GM21381 (cell line): Measurements from ENCODE around the gene POLE4.
A peak's percentile ranks its signal among the peaks of the same experiment; 100 is the strongest.

Experiments used
- ATAC-seq: cut with Tn5 transposase; IDR thresholded peaks from one replicate; pipeline ENCODE4 v1.9.1; 2021; ENCODE audit warnings: mild to moderate bottlenecking, moderate library complexity; ENCODE audit not compliant: unreplicated experiment

Gene POLE4

DNA sequence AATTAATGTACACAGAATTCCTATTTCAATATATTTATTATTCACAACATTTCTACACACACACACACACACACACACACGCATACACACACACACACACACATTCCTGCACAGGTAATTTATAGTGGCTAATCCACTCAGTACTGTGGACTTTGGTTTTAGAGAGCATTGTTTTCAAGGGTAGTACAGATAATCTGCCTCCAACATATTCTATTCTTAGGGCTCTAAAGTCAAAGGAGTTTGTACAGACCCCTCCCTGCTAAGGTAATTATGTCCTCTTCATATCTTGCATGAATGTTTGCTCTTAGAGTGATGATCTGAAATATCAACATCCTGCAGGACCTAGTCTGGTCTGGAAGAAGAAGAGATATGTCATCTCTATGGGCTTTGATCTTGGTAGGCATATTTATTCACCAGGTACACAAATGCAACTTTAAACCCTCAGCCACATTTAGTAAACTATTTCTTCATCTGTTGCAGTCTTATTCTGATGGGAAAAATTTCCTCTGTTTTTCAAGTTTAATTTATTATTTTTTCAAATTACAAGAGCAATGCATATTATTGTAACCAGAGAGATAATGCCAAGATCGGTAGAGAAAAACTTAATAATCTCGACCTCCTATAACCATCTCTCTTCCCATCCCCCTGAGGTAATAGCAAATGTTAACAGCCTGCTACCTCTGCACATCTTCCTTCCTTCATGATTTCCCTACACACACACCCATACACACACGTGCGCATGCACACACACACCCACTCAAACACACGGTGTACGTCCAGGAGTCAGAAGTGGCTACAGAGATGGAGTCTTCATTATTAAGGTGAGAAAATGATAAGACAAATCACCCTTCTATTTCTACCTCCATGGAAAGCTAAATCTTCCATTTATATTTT lies 18.3 kb upstream of the POLE4 start:
- ATAC-seq = no peak

DNA sequence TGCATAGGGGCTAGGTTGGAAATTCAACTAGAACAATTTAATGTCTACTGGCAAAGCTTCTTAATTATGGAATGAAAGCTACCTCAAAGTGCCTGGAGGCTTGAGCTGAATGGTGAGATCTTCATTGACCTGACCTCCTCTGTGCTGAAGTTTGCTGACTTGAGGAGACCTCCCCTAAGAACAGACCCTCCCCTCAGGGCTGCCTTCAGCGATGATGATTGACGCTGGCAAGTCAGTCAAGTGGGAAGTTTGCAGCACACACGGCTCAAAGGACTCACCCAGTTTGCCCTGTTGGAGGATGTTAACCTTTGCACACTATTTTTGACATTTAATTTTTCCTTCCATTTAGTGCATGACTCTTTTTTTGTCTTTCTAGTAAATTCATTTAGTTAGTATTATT lies 17.2 kb upstream of the POLE4 start:
- no peak for ATAC-seq

DNA sequence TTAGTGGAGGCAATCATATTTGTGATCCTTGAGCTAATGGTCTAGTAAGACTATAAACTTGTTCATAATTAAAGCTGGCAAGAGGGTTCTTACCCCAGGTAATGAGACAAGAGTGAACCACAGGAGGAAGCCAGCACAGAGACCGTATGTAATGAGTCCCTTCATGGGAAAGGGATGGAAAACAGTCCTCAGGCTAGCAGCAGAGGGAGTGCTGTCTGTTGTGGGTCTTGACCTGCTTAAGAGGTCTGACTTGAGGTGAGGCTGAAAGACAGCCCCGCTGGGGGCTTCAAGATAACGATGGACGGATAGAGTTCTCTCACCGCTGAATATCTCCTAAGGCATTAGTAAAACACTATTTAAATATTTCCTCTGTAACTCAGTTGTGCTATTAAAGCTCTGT lies 16.2 kb upstream of the POLE4 start:
- no peak for ATAC-seq

DNA sequence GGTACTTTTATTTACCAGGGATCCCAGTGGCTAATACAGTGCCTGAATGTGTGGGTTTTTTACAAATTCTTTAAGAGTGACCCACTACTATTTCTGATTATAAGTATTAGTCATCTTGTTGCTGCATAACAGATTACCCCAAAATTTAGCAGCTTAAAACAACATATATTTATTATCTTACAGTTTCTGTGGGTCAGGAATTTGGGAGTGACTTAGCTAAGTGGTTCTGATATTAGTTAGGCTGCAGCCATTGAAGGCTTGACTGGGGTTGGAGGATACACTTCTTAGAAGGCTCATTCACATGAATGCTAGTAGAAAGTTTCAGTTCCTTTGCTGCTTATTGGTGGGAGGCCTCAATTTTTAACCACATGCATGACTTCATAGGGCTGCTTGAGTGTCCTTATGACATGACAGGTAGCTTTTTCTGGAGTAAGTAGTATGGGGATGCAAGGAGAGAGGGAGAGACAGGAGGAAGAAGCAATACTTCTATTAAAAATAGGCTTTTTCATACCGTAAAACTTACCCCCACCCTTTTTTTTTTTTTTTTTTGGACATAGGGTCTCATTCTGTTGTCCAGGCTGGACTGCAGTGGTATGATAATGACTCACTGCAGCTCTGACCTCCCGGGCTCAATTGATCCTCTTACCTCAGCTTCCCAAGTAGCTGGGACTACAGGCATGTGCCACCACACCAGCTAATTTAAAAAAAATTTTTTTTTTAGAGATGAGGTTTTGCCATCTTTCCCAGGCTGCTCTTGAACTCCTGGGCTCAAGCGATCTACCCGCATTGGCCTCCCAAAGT lies 13.3 kb upstream of the POLE4 start:
- ATAC-seq = peak; percentile 100

DNA sequence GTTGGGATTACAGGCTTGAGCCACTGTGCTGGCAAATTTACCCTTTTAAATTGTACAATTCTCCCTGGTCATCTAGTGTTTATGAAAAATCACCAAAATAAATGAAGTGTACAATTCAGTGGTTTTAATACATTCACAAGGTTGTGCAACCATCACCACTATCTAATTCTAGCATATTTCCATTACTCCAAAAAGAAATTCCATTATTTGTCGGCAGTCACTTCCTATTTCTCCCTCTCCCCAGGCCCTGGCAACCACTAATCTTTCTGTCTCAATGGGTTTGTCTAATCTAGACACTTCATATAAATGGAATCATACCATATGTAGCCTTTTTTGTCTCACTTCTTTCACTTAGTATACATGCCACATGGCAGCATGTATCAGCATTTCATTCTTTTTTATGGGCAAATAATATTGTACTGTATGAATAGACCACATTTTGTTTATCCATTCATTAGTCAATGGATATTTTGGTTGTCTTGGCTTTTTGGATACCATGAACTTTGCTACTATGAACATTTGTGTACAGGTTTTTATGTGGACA lies 12.6 kb upstream of the POLE4 start:
- no peak for ATAC-seq

DNA sequence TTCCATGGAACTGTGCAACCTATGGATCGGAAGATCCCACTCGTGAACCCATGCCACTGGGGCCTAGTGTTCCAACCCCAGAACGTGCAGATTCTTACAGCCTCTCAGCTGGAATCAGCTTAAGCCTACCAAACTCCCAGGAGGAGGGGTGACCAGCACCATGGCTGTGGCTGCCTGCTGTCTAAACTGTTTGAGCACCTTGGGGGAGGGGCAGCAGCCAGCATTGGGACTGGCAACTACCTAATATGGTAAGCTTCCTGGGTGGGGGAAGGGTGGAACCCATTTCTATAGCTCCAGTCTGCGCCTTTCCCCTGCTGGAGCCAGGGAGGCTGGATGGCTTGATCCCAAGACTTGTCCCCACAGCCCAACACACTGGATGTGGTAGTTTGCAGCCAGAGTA lies 10.7 kb upstream of the POLE4 start:
- ATAC-seq = no peak

DNA sequence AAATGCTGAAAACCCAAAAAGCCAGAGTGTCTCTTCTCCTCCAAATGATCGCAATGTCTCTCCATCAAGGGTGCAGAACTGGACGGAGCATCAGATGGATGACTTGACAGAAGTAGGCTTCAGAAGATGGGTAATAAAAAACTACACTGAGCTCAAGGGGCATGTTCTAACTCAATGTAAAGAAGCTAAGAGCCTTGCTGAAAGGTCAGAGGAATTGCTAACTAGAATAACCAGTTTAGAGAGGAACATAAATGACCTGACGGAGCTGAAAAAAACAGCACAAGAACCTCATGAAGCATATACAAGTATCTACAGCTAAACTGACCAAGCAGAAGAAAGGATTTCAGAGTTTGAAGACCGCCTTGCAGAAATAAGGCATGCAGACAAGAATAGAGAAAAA lies 9.7 kb upstream of the POLE4 start:
- ATAC-seq = no peak

DNA sequence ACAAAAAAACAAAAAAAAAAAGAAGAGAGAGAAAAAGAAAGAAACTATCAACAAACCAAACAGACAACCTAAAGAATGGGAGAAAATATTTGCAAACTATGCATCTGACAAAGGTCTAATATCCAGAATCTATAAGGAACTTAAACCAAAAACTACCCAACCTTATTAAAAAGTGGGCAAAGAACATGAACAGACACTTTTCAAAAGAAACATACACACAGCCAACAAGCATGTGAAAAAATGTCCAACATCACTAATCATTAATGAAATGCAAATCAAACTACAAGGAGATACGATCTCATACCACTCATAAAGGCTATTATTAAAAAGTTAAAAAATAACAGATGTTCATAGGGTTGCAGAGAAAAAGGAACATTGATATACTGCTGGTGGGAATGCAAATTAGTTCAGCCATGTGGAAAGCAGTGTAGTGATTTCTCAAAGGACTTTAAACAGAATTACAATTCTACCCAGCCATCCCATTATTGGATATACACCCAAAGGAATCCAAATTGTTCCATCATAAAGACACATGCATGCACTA lies 7.2 kb upstream of the POLE4 start:
- no peak for ATAC-seq

DNA sequence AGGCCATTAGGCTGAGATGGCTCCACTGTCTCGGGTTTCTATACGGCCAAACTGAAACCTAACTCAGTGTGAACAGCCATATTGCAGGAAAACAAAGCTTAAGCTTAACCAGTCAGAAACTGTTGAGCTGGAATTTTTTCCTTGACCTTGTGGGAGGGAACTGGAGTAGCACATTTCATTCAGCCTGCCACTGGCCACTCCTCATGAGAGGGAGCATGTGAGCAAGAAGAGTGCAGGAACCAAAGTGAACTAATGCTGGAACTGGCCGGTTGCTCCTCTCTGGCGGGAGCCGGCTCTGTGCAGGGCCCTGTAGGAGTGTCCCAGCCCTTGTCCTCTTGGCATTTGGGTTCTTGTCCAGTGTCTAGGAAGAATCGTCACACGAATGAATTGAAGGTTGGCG lies 5.9 kb upstream of the POLE4 start:
- ATAC-seq = no peak

DNA sequence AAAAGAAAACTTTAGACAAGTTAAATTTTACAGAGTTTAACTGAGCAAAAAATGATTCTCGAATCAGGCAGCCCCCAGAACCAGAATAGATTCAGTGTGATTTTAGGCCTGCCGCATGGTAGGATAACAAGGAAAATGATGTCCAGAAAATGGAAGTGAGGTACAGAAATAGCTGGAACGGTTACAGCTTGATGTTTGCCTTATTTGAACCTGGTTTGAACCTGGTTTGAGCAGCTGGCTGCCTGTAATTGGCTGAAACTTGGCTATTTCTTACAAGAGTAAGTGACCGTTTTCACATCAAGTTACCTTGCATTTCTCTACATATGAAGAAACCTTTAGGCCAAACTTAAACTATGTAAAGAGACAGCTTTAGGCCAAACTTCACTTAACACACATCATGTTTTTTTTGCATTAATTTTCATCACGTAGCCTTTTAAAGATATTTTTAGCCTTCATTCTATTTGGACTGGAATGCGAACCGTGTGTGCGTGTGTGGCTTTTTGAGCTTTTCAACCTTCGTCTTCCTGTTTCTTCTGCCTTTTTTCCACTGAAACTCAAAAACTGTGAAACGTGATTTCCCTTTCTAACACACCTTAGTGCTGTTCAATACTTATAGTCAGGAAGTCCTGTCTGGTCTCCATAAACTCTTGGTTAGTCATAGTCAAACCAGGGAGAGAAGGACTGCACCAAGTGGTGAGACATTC lies 4.5 kb upstream of the POLE4 start:
- ATAC-seq = no peak

DNA sequence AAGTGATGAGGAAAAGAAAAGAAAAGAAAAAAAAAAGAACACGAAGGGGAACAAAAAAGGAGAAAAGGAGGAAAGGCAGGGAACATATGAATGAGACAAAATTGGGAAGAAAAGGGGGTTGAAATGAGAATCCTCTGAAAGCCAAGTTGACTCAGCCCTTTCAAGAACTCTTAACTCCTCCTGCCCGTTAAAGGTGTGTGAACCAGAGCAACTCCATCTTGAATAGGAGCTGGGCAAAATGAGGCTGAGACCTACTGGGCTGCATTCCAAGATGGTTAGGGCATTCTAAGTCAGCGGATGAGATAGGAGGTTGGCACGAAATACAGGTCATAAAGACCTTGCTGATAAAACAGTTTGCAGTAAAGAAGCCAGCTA lies 4.0 kb upstream of the POLE4 start:
- ATAC-seq = no peak

DNA sequence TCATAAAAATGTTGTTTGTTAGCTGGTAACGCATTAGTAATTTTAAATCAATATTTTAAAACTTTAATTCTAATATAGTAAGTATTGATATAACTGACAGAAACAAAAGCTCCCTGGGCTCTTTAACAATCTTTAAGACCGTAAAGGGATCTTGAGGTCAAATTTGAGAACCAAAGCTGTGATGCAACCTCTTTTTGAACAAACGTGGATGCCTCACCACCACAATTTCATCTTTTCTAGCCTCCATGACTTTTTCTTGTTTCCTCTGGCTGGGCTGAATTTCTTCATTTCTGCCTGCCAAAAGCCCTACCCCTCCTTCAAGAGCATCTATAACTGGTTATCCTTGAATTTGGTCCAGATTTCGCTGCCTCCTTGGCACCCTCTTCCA lies 563 bp upstream of the POLE4 start:
- ATAC-seq = no peak

DNA sequence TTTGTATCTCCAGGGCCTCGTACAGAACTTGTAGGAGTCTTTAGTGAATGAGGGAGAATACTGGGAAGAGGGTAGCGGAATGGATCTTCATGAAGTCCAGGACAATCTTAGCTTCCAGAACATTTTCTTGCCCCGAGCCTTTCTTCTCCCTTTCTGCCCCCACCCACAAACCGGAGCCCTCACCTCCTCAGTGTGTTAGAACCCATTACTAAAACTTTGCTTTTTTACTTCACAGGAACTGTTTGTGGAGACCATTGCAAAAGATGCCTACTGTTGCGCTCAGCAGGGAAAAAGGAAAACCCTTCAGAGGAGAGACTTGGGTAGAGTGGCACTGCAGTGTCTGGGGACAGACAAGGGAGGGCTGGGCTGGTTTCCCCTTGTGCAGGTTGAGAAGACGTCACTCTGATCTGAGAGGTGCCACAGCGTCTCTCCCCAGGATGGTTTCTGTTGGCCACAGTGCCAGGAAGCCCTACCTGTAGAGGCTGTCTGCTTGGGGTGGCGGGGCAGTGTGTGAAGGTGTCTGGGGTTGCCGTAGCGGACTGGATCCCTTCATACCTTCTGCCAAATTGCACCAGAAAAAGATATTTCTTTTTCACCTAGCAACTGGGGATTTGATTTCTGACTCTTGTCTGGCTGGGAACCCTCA lies 786 bp downstream of the POLE4 start:
- no peak for ATAC-seq

DNA sequence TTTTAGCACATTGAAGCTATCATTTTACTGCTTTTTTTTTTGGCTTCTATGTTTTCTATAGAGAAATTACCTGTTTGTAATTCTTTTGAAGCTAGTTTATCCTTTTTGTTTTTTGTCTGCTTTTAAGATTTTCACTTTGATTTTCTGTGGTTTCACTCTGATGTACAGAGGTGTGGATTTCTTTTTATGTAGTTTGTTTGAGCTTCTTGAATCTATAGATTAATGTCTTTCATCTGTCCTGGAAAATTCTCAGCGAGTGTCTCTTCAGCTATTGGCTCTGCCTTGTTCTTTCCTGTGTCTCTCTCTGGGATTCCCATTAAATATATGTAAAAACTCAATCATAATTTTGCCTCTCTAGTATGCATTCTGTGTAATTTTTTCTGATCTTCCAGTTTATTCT lies 8.4 kb downstream of the POLE4 start:
- no peak for ATAC-seq

DNA sequence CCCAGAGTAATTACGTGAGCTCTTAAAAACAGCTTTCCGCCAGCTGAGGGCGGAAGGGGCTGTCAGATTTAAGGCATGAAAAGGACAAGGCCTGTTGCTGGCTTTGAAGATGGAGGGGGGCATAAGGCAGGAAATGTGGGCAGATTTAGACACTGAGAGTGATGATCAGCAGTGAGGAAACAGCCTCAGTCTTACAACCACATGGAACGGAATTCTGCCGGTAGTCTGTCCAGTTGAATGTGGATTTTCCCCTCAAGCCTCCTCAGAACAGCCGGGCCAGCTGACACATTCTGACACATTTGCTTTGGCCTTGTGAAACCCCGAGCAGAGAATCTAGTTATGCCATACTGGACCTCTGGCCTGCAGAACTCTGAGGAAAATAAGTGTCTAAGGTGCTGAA lies 16.6 kb downstream of the POLE4 start:
- no peak for ATAC-seq

DNA sequence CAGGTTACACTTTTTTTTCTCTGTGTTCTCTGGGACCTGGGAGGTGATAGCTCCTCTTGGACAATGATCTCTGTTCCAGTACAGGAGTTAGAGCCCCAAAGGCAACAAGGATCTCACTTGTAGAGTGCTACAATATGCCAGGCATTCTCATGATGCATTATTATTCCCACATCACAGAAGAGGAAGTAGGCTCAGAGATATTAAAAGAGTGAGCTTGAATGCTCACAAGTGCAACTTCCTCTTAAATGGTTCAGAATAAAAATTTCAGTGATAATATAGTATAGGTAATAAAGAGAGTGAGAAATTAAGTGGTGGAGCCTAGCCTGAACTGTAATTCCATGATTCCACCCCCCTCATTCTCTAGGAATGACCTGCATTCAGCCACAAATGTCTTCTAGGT lies 21.4 kb downstream of the POLE4 start:
- no peak for ATAC-seq

DNA sequence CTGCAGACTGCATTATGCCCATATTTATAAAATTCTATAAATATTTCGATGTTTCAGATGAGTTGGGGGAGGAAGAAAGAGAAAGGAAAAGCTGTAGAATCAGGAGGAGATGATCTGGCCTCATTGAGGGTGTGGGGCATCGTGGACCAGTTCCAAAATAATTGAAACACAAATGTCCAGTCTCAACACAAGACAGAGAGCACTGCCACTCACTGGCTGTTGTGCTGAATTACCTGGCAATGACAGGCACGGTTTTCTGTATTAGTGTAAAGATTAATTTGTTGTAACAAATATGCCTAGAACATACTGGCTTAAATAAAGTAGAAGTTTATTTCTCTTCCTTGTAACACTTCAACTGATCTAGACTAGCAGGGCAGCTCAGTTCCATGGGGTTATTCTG lies 24.1 kb downstream of the POLE4 start:
- ATAC-seq = no peak

DNA sequence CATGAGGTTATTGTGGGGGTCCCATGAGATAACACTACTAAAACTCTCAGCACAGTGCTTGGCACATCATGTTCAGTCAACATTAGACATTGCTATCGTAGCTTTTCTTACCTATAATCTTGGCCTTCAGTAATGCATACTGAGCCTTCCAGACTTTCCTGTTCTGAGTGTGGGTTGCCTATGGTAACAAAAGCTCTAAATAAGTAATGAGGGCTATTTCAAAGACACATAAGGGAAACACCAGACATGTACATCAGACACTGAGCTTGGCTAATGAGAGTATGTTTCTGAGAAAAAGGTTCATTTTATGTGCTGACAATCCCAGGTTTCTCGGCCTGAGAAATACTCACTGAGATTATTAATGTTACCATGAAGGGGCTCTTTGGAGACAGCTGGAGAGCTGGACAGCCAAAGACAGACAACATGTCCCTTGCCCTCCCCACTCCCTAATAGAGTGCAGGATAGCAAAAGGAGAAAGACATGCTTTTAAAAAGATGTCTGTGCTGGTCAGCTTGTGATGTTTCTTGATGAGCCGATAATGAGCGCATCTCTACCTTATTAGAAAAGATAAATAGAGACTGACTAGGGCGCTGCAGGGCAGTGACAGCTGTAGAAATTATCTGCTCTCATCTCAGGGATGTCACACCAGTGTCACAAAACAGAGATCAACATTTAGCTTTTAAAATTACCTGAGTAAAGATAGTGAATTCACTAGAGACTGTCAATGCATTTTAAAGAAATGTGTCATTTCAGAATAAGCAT lies 25.4 kb downstream of the POLE4 start:
- ATAC-seq = no peak

DNA sequence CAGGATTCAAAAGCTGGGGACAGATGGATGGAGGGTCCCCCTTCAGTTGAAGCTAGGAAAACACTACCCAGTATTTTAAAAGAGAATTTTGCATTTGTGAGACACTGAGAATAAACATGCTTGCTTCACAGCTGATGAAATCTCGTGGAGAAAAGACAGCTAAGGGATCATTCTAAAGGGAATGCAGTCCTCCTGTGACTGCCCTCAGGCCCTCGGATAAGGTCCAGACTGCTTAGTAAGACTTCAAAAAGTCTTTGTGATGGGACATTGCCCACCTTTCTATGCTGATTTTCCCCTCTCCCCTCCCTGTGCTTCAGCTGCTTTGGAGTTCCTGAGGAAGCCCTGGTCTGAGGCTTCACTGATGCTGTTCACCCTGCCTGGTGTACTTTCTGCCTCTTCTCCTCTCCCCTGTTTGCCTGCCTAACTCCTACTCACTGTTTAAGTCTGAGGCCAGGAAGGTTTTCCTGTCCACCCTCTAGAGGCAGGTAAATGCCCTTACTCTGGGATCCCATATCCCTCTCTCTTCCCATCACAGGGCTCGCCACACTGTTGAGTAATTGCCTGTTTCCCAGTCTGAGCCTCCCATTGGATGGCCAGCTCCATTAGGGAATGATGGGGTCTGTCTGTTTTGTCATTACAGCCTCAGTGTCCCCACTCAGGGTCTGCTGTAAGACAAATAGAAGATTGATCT lies 26.6 kb downstream of the POLE4 start:
- no peak for ATAC-seq
